GM12801 (cell line): ENCODE measurements around the gene EXD2.

Source experiments
- CTCF ChIP-seq: IDR thresholded peaks from one replicate; pipeline ENCODE4 v1.5.1; 2011; ENCODE audit warnings: control low read depth; ENCODE audit not compliant: insufficient read length; ENCODE audit errors: extremely low read depth

The EXD2 gene

GRCh38 chr14:69267492-69267891 is 76.2 kb downstream of the EXD2 start:
- TF ChIP-seq CTCF: no peak

GRCh38 chr14:69268223-69268622 is 76.9 kb downstream of the EXD2 start:
- no peak for TF ChIP-seq CTCF

- no peak for TF ChIP-seq CTCF
Observed at GRCh38 chr14:69268763-69269162, 77.5 kb downstream of the EXD2 start.

GRCh38 chr14:69269381-69269780 is 78.1 kb downstream of the EXD2 start:
- no peak for TF ChIP-seq CTCF

GRCh38 chr14:69270097-69270496 is 78.8 kb downstream of the EXD2 start:
- no peak for TF ChIP-seq CTCF

- no peak for TF ChIP-seq CTCF
Observed at GRCh38 chr14:69270795-69271708, 79.8 kb downstream of the EXD2 start.

- TF ChIP-seq CTCF: no peak
Observed at GRCh38 chr14:69274321-69274720, 83.0 kb downstream of the EXD2 start.
